ENCODE measurements around the gene SMLR1.
"Not testable (repeated sequence)": the region's sequence is repeated elsewhere in the genome, so short reads cannot be mapped to it uniquely, and the experiment has no call there.

Gene SMLR1

GRCh38 chr6:130794010-130794697 lies 33.1 kb upstream of the SMLR1 start:
- Histone ChIP-seq H3K4me3 (no peak overlapping the region), H3K27ac (no peak overlapping the region), H3K36me3 (no peaks in the 10 kb centered on the region), H3K4me1 (no peaks in the 10 kb centered on the region), H4K20me1 (no peaks in the 10 kb centered on the region), H3K9me3 (replicated peaks in 1 of 11) (peaks cover 0 to 13% (median 6%) of the 10 kb centered on the region in 11 experiments; a peak in 9 of 22 replicates), H3K4me2 (no peak overlapping the region), H3K9ac (no peak overlapping the region), H3K27me3 (no peaks in the 10 kb centered on the region)
- no peak for TF ChIP-seq Cebpa-rat (IDR thresholded peaks at IDR 0.05)

DNA sequence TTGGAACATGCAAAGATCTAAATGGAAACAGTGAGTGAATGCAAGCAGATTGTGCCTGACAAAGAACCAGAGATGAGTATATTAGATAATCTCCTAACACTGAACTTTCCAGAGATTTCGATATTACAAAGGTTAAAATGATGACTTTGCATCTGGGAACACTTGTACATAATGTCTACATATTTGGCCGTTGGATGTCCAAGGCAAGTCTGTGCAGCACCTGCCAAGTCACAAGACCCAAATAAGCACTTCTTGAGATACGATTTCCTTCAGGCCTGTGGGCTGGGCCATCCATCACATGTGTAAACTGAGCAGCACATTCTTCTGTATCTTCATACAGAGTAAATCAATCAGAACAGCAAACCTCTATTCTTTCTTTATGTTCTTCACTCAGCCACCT lies 32.5 kb upstream of the SMLR1 start:
- Histone ChIP-seq H3K27me3 (no peaks in the 10 kb centered on the region), H3K27ac (no peak overlapping the region), H3K36me3 (no peaks in the 10 kb centered on the region), H4K20me1 (no peaks in the 10 kb centered on the region), H3K4me2 (no peak overlapping the region), H3K4me3 (no peak overlapping the region), H3K4me1 (no peaks in the 10 kb centered on the region), H3K9ac (no peak overlapping the region), H3K9me3 (replicated peaks in 1 of 11) (peaks cover 0 to 17% (median 8%) of the 10 kb centered on the region in 11 experiments; a peak in 9 of 22 replicates)
- TF ChIP-seq Cebpa-rat (IDR thresholded peaks at IDR 0.05) = no peak

DNA sequence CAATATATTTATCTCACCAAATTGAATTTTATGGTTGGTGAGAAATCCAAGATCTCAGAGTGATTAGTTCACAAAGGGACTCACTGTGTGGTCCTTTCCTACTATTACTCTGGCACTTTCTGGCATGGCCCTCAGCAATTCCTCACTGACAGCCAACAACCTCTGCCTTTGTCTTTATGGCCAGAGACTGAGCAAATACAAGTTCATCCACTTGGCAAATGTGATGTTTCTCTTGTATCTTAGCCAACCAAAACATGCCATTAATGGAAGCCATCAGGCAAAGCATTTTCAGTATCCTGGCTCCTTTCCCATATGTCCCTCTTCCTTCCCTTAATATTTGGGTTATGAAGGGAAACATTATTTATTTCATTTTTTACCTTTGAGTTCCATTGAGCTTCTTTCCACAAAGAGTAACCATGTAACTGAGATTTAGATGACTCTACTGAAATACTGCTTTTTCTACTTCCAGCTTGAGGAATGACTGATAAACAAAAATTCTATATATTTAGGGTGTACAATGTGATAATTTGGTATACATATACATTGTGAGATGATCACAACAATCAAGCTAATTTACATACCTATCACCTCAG lies 30.8 kb upstream of the SMLR1 start:
- Histone ChIP-seq H3K4me1 (no peaks in the 10 kb centered on the region), H3K27me3 (no peaks in the 10 kb centered on the region), H3K9ac (no peak overlapping the region), H3K4me2 (no peak overlapping the region), H4K20me1 (no peaks in the 10 kb centered on the region), H3K27ac (no peak overlapping the region), H3K4me3 (no peak overlapping the region), H3K36me3 (no peaks in the 10 kb centered on the region), H3K9me3 (replicated peaks in 1 of 11) (peaks cover 11 to 30% (median 19%) of the 10 kb centered on the region in 11 experiments)
- no peak for TF ChIP-seq Cebpa-rat (IDR thresholded peaks at IDR 0.05)

DNA sequence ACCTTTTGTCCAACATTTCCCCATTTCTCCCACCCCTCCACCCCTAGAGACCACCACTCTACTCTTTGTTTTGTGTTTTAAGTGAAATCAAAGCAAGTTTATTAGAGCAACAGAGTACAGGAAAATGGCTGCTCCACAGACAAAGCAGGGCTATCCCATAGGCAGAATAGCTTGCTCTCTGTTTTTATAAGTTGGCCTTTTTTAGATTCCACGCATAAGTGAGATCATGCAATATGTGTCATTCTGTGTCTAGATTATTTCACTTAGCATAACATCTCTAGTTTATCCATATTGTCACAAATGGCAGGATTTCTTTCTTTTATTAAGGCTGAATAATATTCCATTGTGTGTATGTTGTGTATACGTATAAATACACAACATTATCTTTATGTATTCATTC lies 30.1 kb upstream of the SMLR1 start:
- no peak overlapping the region for H3K4me2 ChIP-seq
- TF ChIP-seq Cebpa-rat (IDR thresholded peaks at IDR 0.05) = no peak
- H3K36me3 ChIP-seq = no peaks in the 10 kb centered on the region
- H3K9me3 ChIP-seq (replicated peaks in 1 of 11) = peaks cover 17 to 37% (median 23%) of the 10 kb centered on the region in 11 experiments
- no peak overlapping the region for H3K27ac ChIP-seq
- no peaks in the 10 kb centered on the region for H4K20me1 ChIP-seq
- H3K9ac ChIP-seq = no peak overlapping the region
- H3K27me3 ChIP-seq = no peaks in the 10 kb centered on the region
- no peak overlapping the region for H3K4me3 ChIP-seq
- H3K4me1 ChIP-seq = no peaks in the 10 kb centered on the region

DNA sequence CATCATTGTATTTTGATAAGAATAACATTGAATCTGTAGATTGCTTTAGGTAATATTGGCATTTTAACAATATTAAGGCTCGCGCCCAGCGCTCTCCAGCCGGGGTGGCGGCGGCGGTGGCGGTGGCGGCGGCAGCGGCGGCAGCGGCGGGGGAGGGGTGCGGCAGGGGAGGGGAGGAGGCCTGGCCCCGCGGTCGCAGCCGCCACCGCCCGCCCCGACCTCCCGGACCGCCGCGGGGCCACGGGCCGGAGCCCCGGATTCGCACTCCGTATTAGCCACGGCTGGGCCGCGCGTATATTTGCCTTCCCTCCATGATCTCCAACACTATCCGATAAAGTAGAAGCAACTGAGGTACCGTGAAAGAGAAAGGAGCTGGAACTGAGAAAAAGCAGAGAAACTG lies 25.8 kb upstream of the SMLR1 start:
- H3K4me2 ChIP-seq = not testable (repeated sequence)

GRCh38 chr6:130810307-130811030 lies 16.7 kb upstream of the SMLR1 start:
- no peaks in the 10 kb centered on the region for H3K27me3 ChIP-seq
- no peak for TF ChIP-seq Cebpa-rat (IDR thresholded peaks at IDR 0.05)
- no peak overlapping the region for H3K27ac ChIP-seq
- no peaks in the 10 kb centered on the region for H3K9me3 ChIP-seq (replicated peaks in 1 of 11)
- no peak overlapping the region for H3K4me3 ChIP-seq
- no peaks in the 10 kb centered on the region for H3K4me1 ChIP-seq
- H3K4me2 ChIP-seq = no peak overlapping the region
- no peaks in the 10 kb centered on the region for H3K36me3 ChIP-seq
- no peak overlapping the region for H3K9ac ChIP-seq
- H4K20me1 ChIP-seq = no peaks in the 10 kb centered on the region

More for the DNA sequence above, 25.8 kb upstream of the SMLR1 start:
- H3K4me3 ChIP-seq, H3K27me3 ChIP-seq, H3K27ac ChIP-seq, H3K9ac ChIP-seq, H3K36me3 ChIP-seq, H3K4me1 ChIP-seq, H4K20me1 ChIP-seq: not testable (repeated sequence)
- H3K9me3 ChIP-seq (replicated peaks in 1 of 11) = peaks cover 17 to 42% (median 25%) of the 10 kb centered on the region in 11 experiments

DNA sequence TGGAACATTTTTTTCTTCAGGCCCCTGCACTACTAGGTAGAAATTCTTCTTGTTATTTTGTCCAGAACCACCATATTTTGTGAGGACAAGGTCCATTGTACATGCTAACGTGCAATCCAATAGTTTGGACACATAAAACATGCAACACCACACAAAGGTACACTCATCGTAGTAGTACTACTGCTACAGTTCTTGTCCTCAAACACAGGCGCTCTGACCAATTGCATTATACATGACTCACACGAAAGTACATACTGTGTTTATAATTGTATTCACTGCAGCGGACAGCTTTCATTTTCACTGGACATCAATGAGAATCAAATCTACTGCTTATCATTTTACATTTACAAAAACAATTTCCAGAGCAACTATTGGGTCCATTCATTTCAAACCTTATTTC lies 15.3 kb upstream of the SMLR1 start:
- Histone ChIP-seq H3K27me3 (no peaks in the 10 kb centered on the region), H3K4me1 (no peaks in the 10 kb centered on the region), H3K9ac (no peak overlapping the region), H3K4me2 (no peak overlapping the region), H4K20me1 (no peaks in the 10 kb centered on the region), H3K36me3 (no peaks in the 10 kb centered on the region), H3K27ac (no peak overlapping the region), H3K4me3 (no peak overlapping the region), H3K9me3 (replicated peaks in 1 of 11) (0 out of 22 replicates have a peak, but pooled peaks cover 0 to 3% (median 0%) of the 10 kb centered on the region in 11 experiments)
- TF ChIP-seq Cebpa-rat (IDR thresholded peaks at IDR 0.05) = no peak

- Histone ChIP-seq H3K27me3 (no peaks in the 10 kb centered on the region), H3K36me3 (no peaks in the 10 kb centered on the region), H3K4me3 (no peak overlapping the region), H4K20me1 (no peaks in the 10 kb centered on the region), H3K27ac (no peak overlapping the region), H3K4me1 (no peaks in the 10 kb centered on the region), H3K9ac (no peak overlapping the region), H3K4me2 (no peak overlapping the region), H3K9me3 (replicated peaks in 1 of 11) (peaks cover 0 to 10% (median 0%) of the 10 kb centered on the region in 11 experiments; a peak in 4 of 22 replicates)
- TF ChIP-seq Cebpa-rat (IDR thresholded peaks at IDR 0.05) = no peak
Measured at GRCh38 chr6:130814506-130814905, 12.7 kb upstream of the SMLR1 start.

GRCh38 chr6:130815200-130816071 lies 11.8 kb upstream of the SMLR1 start:
- no peak overlapping the region for H3K27ac ChIP-seq
- H3K4me1 ChIP-seq = no peaks in the 10 kb centered on the region
- no peak overlapping the region for H3K9ac ChIP-seq
- no peaks in the 10 kb centered on the region for H4K20me1 ChIP-seq
- H3K9me3 ChIP-seq (replicated peaks in 1 of 11) = peaks cover 0 to 10% (median 0%) of the 10 kb centered on the region in 11 experiments; a peak in 4 of 22 replicates
- no peak for TF ChIP-seq Cebpa-rat (IDR thresholded peaks at IDR 0.05)
- no peaks in the 10 kb centered on the region for H3K27me3 ChIP-seq
- no peak overlapping the region for H3K4me3 ChIP-seq
- no peaks in the 10 kb centered on the region for H3K36me3 ChIP-seq
- no peak overlapping the region for H3K4me2 ChIP-seq
